HG02763 (cell line): ENCODE measurements around the gene CTNNBL1.

ENCODE experiments used
- ATAC-seq: cut with Tn5 transposase; IDR thresholded peaks from one replicate; pipeline ENCODE4 v1.9.1; 2021; ENCODE audit warnings: mild to moderate bottlenecking, moderate library complexity; ENCODE audit not compliant: unreplicated experiment

The CTNNBL1 gene

GRCh38 chr20:37895166-37895565 is 201.3 kb downstream of the CTNNBL1 start:
- ATAC-seq = no peak

- no peak for ATAC-seq
These were observed 203.2 kb downstream of the CTNNBL1 start for GRCh38 chr20:37896932-37897548.

- ATAC-seq = no peak
These were observed 204.6 kb downstream of the CTNNBL1 start for GRCh38 chr20:37898233-37899104.

GRCh38 chr20:37899105-37900045 is 205.5 kb downstream of the CTNNBL1 start:
- ATAC-seq = no peak

- no peak for ATAC-seq
These were observed 207.4 kb downstream of the CTNNBL1 start for GRCh38 chr20:37901240-37901639.

GRCh38 chr20:37901654-37902503 is 208.0 kb downstream of the CTNNBL1 start:
- ATAC-seq = no peak

- ATAC-seq = no peak
These were observed 208.9 kb downstream of the CTNNBL1 start, which contains the start of gene VSTM2L for GRCh38 chr20:37902504-37903313. Gene VSTM2L, plus strand, starts transcription at chr20:37903127. Its CDS starts 224 bp downstream, at chr20:37903351.

- ATAC-seq = no peak
These were observed 209.6 kb downstream of the CTNNBL1 start for GRCh38 chr20:37903317-37904007.

GRCh38 chr20:37904008-37904642 is 210.3 kb downstream of the CTNNBL1 start:
- ATAC-seq = no peak

GRCh38 chr20:37904845-37905373 is 211.1 kb downstream of the CTNNBL1 start:
- no peak for ATAC-seq

GRCh38 chr20:37905671-37906613 is 212.1 kb downstream of the CTNNBL1 start:
- ATAC-seq = no peak

GRCh38 chr20:37907330-37907676 is 213.5 kb downstream of the CTNNBL1 start:
- ATAC-seq = no peak

- no peak for ATAC-seq
These were observed 214.0 kb downstream of the CTNNBL1 start for GRCh38 chr20:37907677-37908401.

- no peak for ATAC-seq
These were observed 217.4 kb downstream of the CTNNBL1 start for GRCh38 chr20:37911261-37911660.

GRCh38 chr20:37911838-37912281 is 218.0 kb downstream of the CTNNBL1 start:
- no peak for ATAC-seq

GRCh38 chr20:37912874-37913273 is 219.0 kb downstream of the CTNNBL1 start:
- no peak for ATAC-seq
